ENCODE data around the gene PSMB3.
A peak's percentile ranks its signal among the peaks of the same experiment; 100 is the strongest.

The PSMB3 gene

GRCh38 chr17:38742411-38743308, 9.9 kb upstream of the PSMB3 start:
- TF ChIP-seq SIN3A (IDR thresholded peaks at IDR 0.05; ENCODE audit: borderline replicate concordance, insufficient read depth, low read length), result peak; percentile 73; the same call in 1 of the 2 replicates
- 0 out of 4 replicates have a peak, but pooled peaks of 1 of the 2 experiments have one; percentile 9 for TF ChIP-seq REST (IDR thresholded peaks at IDR 0.05; ENCODE audit: insufficient read depth in 1 of 2, low read depth in 2 of 2, low read length in 2 of 2)
- no peak; the same call in 1 of the 2 replicates for TF ChIP-seq POLR2AphosphoS5 (IDR thresholded peaks at IDR 0.05; ENCODE audit: low read depth, low read length)
- no peak for TF ChIP-seq TAF1 (IDR thresholded peaks at IDR 0.05; ENCODE audit: borderline replicate concordance, insufficient read depth, low read length)
- peak; percentile 84 for TF ChIP-seq FOXP2 (optimal IDR thresholded peaks at IDR 0.05; ENCODE audit: borderline replicate concordance, extremely low read depth, extremely low read length, insufficient read depth)

DNA sequence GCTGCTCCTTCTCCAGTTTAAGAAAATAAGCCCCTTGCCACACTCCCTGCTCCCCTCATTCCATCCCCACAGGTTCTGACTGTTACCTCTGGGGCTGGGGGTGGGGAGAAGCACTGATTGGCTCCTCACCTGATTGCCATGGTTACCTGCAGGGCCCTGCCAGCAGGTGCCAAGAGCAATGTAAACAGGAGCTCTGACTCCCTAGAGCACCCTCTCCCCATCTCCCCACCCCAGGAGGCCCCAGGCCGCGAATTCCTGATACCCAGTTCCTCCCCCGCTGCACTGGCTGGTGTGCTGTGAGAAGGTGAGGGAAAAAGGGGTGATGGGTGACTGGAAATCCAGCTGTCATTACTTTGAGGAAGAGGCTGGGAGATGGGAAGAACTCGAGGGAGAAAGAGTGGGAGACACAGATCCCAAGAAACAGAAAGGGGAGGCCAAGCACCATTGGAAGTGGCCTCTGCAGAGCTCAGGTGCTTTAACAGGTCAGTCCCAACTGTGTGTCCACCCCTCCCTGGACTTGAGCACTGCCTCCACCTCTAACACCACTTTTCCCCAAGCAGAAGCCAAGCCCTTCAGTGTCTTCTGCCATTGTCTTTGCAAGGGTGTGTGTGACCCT, 8.9 kb upstream of the PSMB3 start:
- TF ChIP-seq SIN3A (IDR thresholded peaks at IDR 0.05; ENCODE audit: borderline replicate concordance, insufficient read depth, low read length) (no peak), TAF1 (IDR thresholded peaks at IDR 0.05; ENCODE audit: borderline replicate concordance, insufficient read depth, low read length) (no peak), FOXP2 (optimal IDR thresholded peaks at IDR 0.05; ENCODE audit: borderline replicate concordance, extremely low read depth, extremely low read length, insufficient read depth) (no peak)

DNA sequence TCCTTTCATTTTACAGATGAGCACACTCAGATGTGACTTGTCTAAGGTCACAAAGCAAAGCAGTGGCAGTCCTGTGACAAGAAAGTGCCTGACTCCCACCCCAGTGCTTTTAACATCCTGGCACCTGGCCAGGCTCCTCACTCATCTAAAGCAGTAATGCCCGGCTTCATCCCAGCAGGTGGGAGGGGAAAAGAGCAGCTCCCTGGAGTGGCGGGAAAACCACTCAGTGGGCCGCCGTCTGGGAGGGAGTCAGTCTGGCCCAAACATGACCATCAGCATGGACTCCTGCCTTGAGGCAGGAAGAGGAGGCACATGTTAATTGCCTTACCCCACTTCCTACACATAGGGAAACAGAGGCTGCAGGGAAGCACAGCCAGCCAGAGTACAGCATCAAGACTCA, 7.0 kb upstream of the PSMB3 start:
- TF ChIP-seq TAF1 (IDR thresholded peaks at IDR 0.05; ENCODE audit: borderline replicate concordance, insufficient read depth, low read length), result peak; percentile 30; the same call in 1 of the 2 replicates
- TF ChIP-seq POLR2AphosphoS5 (IDR thresholded peaks at IDR 0.05; ENCODE audit: low read depth, low read length), result no peak
- TF ChIP-seq REST (IDR thresholded peaks at IDR 0.05; ENCODE audit: insufficient read depth in 1 of 2, low read depth in 2 of 2, low read length in 2 of 2), result no peak
- no peak for TF ChIP-seq SIN3A (IDR thresholded peaks at IDR 0.05; ENCODE audit: borderline replicate concordance, insufficient read depth, low read length)
- TF ChIP-seq FOXP2 (optimal IDR thresholded peaks at IDR 0.05; ENCODE audit: borderline replicate concordance, extremely low read depth, extremely low read length, insufficient read depth), result no peak

DNA sequence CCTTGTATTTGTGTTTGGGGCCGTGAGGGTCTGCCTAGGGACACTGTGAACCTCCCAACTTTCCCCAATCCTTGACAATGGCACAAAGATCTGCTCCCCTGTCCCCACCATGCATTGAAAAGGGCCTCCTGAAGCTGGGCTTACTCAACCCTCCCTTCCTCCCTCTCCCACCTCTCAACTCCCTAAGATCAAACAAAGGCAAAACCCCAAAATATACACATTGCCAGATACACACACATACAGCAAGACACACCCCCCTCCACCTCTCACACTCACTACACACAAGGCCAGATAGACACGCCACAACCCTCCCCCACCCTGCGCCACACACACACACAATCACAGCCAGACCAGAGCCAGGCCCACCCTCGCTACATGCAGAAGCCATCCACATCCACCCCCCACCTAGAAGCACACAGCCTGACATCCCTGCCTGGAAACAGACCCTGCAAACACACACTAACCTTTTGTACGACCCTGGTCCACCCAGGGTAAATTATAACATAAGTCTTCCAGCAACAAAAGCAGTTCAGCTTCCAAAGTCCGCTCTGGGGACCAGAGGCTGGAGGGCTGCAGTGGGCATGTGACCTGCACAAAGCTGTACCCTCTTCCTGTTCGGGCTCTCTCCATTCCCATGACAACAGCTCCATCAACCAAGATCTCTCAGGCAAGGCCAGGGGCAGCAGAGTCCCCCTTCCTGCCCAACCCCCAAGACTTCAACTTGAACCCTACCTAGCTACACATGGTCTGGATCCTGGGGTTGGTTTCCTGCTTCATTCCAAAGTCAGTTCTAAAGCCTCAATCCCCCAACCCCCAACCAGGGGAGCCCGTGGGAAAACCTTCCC, 6.3 kb upstream of the PSMB3 start:
- no peak for TF ChIP-seq TAF1 (IDR thresholded peaks at IDR 0.05; ENCODE audit: borderline replicate concordance, insufficient read depth, low read length)
- no peak for TF ChIP-seq REST (IDR thresholded peaks at IDR 0.05; ENCODE audit: insufficient read depth in 1 of 2, low read depth in 2 of 2, low read length in 2 of 2)
- no peak for TF ChIP-seq POLR2AphosphoS5 (IDR thresholded peaks at IDR 0.05; ENCODE audit: low read depth, low read length)
- TF ChIP-seq SIN3A (IDR thresholded peaks at IDR 0.05; ENCODE audit: borderline replicate concordance, insufficient read depth, low read length), result peak; percentile 39; the same call in 1 of the 2 replicates
- TF ChIP-seq FOXP2 (optimal IDR thresholded peaks at IDR 0.05; ENCODE audit: borderline replicate concordance, extremely low read depth, extremely low read length, insufficient read depth), result no peak

Measured in PFSK-1 (cell line).